Left kidney (tissue), 2 donors: Measurements from ENCODE around the gene POLR3GL. TPM values are rescaled to one million over a fixed set of nuclear protein-coding genes. Genes with fewer than 3 reads are reported as not detected.

ENCODE experiments used
- DNase-seq: peaks from one replicate; pipeline ENCODE4 v3.0.0-alpha.2; 2013
- polyA plus RNA-seq: library from polyadenylated mRNA; unstranded; fragments of 120-200 nt; gene quantifications from one replicate; pipeline ENCODE4 v1.2.1, GENCODE V29; 2013; ENCODE audit not compliant: insufficient read length

The POLR3GL gene
- polyA plus RNA-seq, 1 donor = 33.4 TPM

- DNase-seq = no peak
Observed at GRCh38 chr1:145946477-145946986, 18.0 kb upstream of the POLR3GL start.

GRCh38 chr1:145947551-145947950 is 16.9 kb upstream of the POLR3GL start:
- no peak for DNase-seq

DNA sequence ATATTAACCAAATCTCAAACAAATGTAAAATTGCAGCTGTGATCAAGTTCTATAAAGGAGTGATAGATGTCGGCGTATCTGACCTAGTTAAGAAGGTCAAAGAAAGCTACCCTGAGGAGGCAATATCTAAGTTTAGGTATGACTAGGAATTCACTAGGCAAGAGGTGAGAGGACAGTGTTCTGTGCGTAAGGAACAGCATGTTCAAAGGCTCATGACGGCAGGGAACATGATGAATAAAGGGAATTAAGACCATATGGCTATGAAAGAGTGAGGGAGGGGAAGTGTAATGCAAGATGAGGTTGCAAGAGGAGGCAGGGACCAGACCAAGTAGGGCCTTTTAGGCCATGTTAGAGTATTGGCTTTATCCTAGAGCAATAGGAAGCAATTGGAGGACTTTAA is 15.3 kb upstream of the POLR3GL start:
- no peak for DNase-seq

DNA sequence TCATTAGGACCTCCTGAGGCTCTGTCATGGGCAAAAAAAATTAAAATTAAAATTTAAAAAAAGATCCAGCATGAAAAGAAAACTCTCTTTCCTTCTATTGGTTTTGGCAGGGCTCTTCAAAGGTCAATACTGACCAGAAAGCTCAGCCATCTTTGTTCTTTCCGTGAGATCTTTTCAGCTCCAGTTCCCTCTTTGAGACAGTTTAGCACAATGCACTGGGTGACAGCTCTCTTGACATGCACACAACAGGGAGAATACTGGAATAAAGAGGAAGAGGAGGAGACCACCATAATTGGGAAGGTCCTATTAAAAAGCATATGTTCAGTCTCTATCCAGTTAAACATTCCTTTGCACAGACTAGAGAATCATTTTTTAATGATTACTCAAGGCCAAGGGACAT is 13.0 kb upstream of the POLR3GL start:
- DNase-seq = no peak

DNA sequence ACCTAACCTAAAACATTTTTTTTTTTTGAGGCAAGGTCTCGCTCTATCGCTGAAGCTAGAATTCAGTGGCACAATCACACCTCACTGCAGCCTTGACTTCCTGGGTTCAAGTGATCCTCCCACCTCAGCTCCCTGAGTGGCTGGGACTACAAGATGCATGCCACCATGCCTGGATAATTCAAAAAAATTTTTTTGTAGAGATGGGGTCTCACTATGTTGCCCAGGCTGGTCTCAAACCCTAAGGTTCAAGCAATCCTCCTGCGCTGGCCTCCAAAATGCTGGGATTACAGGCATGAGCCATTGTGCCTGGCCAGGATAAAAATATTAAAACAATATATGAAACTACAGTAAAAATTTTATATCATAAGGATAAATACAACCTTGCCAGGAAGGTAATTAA is 11.6 kb upstream of the POLR3GL start:
- DNase-seq = no peak

- no peak for DNase-seq
Observed at GRCh38 chr1:145953861-145954260, 10.6 kb upstream of the POLR3GL start.

DNA sequence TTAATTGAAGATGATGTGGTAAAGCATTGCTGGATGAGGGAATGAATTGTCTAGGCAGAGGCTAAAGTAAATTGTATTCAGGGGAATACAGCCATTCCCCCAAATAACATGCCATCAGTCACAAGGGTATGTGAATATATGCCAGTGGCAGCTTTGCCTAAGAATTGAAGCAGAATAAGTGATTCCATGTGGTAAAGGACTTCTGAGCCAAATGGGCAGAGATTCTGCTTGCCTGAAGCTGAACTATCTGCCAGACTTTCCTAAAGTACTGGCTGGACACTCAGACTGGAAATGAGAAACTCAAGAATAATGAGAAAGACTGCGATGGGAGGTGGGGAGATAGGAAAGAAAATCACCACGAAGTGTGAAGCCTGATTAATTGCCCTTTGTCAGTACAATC is 9.1 kb upstream of the POLR3GL start:
- no peak for DNase-seq

GRCh38 chr1:145956361-145956760 is 8.1 kb upstream of the POLR3GL start:
- DNase-seq = no peak

- DNase-seq = no peak
Observed at GRCh38 chr1:145956781-145957442, 7.6 kb upstream of the POLR3GL start.

DNA sequence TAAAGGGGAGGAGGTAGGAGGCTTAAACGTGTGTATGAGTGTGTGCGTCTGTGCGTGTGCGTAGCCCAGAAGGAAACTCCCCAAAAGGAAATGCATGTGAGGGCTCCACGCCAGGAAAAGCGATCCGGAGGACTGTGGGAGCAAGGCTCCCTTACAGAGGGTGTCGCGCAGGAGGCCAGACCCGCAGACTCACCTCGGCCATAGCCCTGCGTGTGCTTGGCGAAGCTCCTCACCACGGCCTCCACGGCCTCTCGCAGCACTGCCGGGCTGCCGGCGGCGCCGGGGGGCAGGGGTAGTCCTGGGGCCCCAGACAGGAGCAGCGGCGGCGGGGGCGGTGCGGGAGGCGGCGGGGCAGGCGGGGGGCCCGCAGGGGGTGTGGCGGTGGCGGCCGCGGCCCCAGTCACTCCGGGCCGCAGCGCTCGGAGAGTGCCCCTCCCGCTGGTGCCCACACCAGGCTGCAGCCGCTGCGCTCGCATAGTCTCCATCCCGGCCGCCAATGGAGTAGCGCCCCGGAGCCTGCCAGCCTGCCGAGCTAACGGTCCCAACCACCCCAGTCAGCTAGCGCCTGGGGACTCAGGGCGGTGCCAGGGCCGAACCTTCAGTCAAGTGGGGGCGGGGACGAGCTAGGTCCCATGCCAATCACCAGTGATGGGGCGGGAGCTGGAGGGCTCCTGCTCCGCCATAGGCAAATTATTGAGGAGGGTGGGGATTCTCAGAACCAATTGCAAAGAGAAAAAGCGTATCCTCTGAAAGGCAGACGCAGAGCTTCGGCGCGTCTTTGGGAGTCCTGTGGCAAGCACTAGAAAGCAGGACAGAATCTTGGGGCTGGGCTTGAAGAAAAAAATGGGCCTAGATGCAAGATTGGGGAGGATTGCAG is 6.8 kb upstream of the POLR3GL start, which contains the start of gene LIX1L:
Gene LIX1L (minus strand): TSS at position 575 of the 877 bp plus-strand sequence. CDS start 90 bp downstream, at position 485.
- peak; percentile 96 for DNase-seq

- no peak for DNase-seq
Observed at GRCh38 chr1:145958734-145959133, 5.8 kb upstream of the POLR3GL start.

DNA sequence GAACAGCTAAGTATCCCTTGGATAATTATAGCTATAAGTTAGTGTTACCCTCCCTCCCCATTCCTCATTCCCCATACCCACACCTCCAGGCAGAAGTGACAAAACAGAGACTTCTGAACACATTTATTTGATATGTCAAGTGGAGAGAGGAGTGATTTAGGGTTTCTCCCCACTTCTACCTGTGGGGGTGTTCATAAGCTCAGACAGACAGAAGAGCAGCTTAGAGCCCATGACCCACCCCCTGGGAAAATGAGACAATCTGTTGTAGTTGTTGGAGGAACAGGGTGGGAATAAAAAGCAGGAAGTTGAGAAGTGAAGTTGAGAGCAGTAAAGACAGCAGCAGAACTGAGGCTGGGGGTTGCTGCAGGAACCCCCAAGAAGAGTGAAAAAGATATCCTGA is 5.2 kb upstream of the POLR3GL start:
- DNase-seq = no peak

- DNase-seq = no peak
Observed at GRCh38 chr1:145959957-145960467, 4.5 kb upstream of the POLR3GL start.

DNA sequence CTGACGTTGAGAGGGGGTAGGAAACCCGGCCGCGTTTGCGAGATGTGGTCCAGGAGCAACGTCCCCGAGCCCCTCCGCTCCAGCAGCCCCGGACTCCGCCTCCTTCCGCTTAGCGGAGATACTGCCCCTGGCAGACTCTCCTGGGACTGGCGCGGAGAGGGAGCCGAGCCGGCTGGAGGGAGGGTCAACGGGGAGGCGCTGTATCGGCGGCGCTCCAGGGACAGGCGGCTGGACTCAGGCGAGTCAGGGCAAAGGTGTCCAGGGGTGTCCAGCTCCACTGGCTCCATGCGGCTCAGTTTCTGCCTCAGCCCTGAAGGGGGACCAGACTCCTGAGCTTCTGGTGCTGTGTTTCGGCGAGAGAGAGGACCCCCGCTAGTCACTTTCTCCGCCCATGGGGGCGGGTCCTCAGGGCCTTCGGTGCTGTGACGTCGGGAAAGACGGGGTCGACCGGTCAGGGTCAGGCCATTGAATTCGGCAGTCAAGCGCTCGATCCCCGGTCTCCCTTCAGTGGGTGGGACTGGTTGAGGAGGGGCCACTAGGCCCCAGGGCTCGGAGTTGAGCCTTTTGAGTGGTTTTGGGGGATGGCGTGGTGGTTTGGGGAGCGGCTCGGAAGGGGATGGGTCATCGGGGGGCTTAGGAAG is 3.9 kb upstream of the POLR3GL start:
- DNase-seq = peak; percentile 85

GRCh38 chr1:145961109-145961424 is 3.4 kb upstream of the POLR3GL start:
- no peak for DNase-seq

DNA sequence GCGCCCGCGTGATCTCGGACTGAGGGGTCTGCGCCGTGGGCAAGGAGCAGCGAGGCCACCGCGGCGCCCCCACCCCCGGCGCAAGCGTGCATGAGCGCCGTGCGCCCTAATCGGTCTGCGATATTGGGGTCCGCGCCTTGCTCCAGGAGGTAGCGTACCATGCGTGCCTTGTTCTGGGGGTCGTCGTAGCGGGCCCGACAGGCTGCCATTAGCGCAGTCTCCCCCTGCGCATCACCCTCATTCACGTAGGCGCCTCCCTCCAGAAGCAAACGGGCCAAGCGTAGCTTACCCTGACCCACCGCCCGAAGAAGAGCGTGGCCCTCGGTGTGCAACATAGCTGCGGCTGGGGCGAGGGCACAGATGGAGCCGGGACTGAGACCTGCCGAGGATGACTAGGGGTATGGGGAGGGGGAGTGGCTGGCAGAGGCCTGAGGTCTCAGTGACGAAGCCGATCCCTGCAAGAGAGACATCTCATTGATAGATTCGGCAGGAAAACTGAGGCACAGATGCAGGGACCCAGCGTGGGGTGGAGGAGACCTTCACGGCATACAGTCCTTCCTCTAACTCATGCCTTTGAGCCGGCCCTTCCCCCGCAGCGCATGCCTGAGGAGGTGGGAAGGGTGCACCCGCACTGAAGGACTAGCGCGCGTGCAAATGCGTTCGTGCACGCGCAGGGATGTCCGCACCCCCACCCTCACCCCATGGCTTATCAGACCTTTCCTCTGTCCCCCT is 2.9 kb upstream of the POLR3GL start:
- no peak for DNase-seq

DNA sequence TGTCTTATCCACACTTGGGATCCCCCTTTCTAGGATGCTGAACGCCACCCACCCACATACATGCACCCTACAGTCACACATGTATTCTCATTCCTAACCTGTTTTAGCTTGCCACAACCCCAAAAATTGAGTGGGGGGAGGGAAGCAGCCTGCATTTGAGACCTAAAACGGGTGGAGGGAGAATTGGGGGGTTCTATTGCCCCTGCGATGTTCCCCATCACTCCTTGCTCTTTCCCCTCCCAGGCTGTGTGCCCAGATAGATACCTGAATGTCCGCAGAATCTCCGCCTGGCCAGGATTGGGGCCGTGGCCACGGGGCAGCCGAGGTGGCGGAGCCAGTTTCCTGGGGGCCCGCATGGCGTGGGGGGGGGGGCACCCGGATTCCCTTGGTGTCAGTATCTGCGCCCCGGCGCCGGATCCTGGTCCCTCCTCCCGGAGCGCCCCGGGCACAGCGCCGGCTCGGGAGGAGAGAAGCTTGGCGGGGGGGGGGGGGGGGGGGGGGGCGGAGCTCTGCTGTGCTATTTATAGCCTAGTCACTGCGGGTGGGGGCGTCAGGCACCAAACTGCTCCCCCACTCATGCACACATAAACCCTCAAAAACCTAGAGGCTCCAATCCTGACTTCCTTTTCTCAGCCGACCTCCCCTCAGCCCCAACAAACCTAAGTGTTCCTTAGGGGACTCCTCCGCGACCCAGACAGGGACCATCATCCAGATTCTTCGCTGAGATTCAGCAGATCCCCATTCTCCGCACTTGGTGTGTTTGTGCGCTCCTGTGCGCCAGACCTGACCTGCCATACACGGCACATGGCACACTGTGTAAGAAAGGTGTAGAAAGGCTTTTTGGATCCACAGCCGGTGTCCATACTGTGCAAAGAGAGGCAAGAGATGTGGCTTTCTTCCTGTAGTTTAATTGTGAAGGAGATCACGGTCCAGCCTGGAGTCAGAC is 2.1 kb upstream of the POLR3GL start:
- no peak for DNase-seq

DNA sequence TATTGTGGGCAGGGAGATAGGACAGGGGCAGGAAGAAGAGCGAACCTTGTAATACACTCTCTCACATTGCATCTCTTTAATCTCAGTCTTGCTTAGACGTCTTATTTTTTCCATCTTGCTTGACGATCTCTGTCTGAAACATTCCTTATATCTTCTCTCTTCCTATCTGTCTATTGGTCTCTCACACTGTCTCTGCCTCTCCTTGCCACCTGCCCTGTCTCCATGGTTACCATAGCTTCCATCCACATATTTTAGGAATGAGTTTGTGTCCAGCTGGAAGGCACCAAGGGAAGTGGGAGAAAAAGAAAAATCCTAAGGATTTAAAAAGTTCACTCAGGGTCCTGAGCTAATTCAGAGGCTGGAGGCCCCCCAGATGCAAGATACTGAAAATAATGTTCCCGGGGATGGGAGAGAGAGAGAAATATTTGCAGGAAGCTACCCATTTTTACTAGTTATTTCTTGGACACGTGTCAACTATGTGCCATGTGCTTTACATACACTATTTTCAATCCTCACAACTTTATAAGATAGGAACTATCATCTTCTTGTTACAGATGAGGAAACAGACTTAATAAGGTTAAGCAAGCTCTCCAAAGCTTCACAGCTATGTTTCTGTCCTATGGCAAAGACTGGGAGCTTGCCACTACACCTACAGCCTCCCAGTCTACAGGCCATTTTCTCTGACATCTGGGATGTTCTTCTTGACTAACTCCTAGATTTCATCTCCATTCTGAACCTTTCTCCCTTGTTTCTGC is 1.0 kb upstream of the POLR3GL start:
- DNase-seq = no peak

GRCh38 chr1:145965119-145965744 is 742 bp downstream of the POLR3GL start:
- no peak for DNase-seq

- no peak for DNase-seq
Observed at GRCh38 chr1:145967288-145967687, 2.8 kb downstream of the POLR3GL start.
